Activated CD4-positive, alpha-beta T cell treated with anti-CD3 and anti-CD28 coated beads for 36 hours (primary cell): Measurements from ENCODE around the gene BHLHA9. TPM values are rescaled to one million over a fixed set of nuclear protein-coding genes. Genes with fewer than 3 reads are reported as not detected.

Experiments
- ATAC-seq: fragments of 200-7000 bp; cut with Tn5 transposase; one replicate; pipeline ENCODE4 v1.10.0; 2021; ENCODE audit warnings: mild to moderate bottlenecking, moderate library complexity
- CTCF ChIA-PET: fragments of 350-600 bp; sonication (Branson Sonifier 250); formaldehyde crosslinking; loops from one replicate; lab custom pipeline; 2021; ENCODE audit warnings: antibody characterized with exemption; lab: Charles Lee
- POLR2A ChIA-PET: fragments of 350-600 bp; sonication (Branson Sonifier 250); formaldehyde crosslinking; loops from one replicate; lab custom pipeline; 2021; ENCODE audit warnings: antibody characterized with exemption, inconsistent platforms; lab: Charles Lee
- DNase-seq: peaks from one replicate; pipeline ENCODE4 v3.0.0-alpha.2; 2020
- H3K27ac Mint-ChIP-seq: one replicate; pipeline ENCODE4 v1.8.0; 2021; ENCODE audit warnings: mixed read lengths
- H3K27me3 Mint-ChIP-seq: one replicate; pipeline ENCODE4 v1.8.0; 2021; ENCODE audit warnings: mixed read lengths
- H3K36me3 Mint-ChIP-seq: one replicate; pipeline ENCODE4 v1.8.0; 2021; ENCODE audit warnings: low read depth, mixed read lengths
- H3K4me1 Mint-ChIP-seq: one replicate; pipeline ENCODE4 v1.8.0; 2021; ENCODE audit warnings: mixed read lengths
- H3K4me3 Mint-ChIP-seq: one replicate; pipeline ENCODE4 v1.8.0; 2021; ENCODE audit warnings: mild to moderate bottlenecking, moderate library complexity, mixed read lengths
- H3K9me3 Mint-ChIP-seq: one replicate; pipeline ENCODE4 v1.8.0; 2021; ENCODE audit warnings: low read depth, mixed read lengths
- intact Hi-C, 2 experiments: fragments of 100-400 bp; cut with DNase I in 1 of 2; cut with micrococcal nuclease in 1 of 2; formaldehyde crosslinking; loops; one replicate each; pipeline versions ENCODE4 v1.14.2 to v1.15.1; 2022 to 2024; cut with DNase I, micrococcal nuclease
- total RNA-seq, 2 experiments: library from RNA; stranded (reverse); gene quantifications; one replicate each; pipeline ENCODE4 v1.2.3, GENCODE V29; 2021

Gene BHLHA9
- total RNA-seq, 2 experiments from 2014 or later, result not detected

DNA sequence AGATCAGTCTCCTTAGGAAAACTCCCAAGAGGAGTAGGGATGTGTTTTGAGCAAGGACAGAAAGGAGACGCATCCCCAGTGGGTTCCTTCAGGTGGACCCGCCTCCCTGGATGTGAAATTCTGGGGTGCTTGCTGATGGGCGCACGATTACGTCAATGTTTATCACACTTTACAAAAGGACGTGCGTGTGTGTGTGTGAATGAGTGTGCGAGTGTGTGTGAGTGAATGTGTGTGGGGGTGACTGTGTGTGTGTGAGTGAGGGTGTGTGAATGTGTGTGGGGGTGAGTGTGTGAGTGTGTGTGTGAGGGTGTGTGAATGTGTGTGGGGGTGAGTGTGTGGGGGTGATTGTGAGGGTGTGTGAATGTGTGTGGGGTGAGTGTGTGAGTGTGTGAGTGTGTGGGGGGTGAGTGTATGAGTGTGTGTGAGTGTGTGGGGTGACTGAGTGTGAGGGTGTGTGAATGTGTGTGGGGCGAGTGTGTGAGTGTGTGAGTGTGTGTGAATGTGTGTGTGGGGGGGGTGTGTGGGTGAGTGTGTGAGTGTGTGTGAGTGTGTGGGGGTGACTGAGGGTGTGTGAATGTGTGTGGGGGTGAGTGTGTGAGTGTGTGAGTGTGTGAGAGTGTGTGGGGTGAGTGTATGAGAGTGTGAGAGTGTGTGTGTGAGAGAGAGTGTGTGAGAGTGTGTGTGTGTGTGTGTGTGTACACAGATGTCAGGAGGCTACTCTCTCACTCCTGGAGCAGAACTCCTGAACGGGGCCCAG is 5.1 kb downstream of the BHLHA9 start:
- peaks cover 25% of the 10 kb centered on the region for H3K27me3 Mint-ChIP-seq
- intact Hi-C loops, result no loop called here
- no peak overlapping the region for H3K4me3 Mint-ChIP-seq
- H3K27ac Mint-ChIP-seq, result no peak overlapping the region
- ATAC-seq, result no peak
- H3K9me3 Mint-ChIP-seq, result no peaks in the 10 kb centered on the region
- peaks cover 4% of the 10 kb centered on the region for H3K4me1 Mint-ChIP-seq
- ChIA-PET CTCF (interaction anchor here (1.8 kb wide), 1 partner anchor 57 kb away, joined by 9 read pairs; no protein-coding TSS in a partner anchor), POLR2A (no interaction called here)
- DNase-seq, result no peak
- H3K36me3 Mint-ChIP-seq, result no peaks in the 10 kb centered on the region

DNA sequence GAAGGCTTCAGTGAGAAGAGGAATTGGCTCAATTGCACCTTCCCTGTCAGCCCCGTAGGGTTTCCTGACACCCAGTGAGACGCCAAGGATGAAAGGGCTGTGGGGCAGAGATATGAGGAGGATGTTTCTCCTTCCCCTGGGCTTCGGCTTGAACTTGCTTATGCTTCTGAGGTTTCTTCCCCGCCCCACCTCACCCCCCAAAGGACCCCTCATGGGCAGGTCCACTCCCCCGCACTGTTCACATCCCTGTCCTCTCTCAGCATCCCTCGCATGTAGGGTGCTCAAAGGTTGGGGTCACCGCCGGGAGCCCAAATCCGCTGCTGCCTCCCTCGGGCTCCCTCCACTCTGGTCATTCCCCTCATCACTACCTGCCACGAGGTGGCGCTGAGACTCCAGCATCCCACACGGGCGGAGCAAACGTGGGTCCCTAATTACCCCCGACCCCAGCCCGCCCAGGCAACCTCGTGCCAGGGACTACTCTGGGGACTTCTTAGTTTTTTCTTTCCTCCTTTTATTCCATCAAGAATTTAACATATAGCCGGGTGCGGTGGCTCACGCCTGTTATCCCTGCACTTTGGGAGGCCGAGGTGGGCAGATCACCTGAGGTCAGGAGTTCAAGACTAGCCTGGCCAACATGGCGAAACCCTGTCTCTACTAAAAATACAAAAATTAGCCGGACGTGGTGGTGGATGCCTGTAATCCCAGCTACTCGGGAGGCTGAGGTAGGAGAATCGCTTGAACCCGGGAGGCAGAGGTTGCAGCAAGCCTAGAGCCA is 5.9 kb downstream of the BHLHA9 start:
- ATAC-seq (peak; percentile 91), DNase-seq (peak; percentile 84)
- POLR2A ChIA-PET, result no interaction called here
- H3K4me1 Mint-ChIP-seq, result peaks cover 4% of the 10 kb centered on the region
- intact Hi-C loops, result loop anchor here (1.0 kb wide), 4 partner anchors 56 to 354 kb away; partner anchors contain the start of gene INPP5K (in 1 of the 2)
- H3K27ac Mint-ChIP-seq, result no peak overlapping the region
- H3K36me3 Mint-ChIP-seq, result no peaks in the 10 kb centered on the region
- CTCF ChIA-PET, result no interaction called here
- H3K4me3 Mint-ChIP-seq, result no peak overlapping the region
- H3K9me3 Mint-ChIP-seq, result no peaks in the 10 kb centered on the region
- H3K27me3 Mint-ChIP-seq, result peaks cover 25% of the 10 kb centered on the region

GRCh38 chr17:1280652-1281051 is 10.4 kb downstream of the BHLHA9 start:
- ChIA-PET POLR2A (no interaction called here), CTCF (interaction anchor here (0.8 kb wide), 1 partner anchor 52 kb away, joined by 4 read pairs; no protein-coding TSS in a partner anchor)
- no peak for DNase-seq
- peaks cover 3% of the 10 kb centered on the region for H3K27me3 Mint-ChIP-seq
- H3K9me3 Mint-ChIP-seq, result no peaks in the 10 kb centered on the region
- peaks cover 4% of the 10 kb centered on the region for H3K4me1 Mint-ChIP-seq
- no peak overlapping the region for H3K27ac Mint-ChIP-seq
- intact Hi-C loops, result no loop called here
- no peak for ATAC-seq
- H3K36me3 Mint-ChIP-seq, result no peaks in the 10 kb centered on the region
- no peak overlapping the region for H3K4me3 Mint-ChIP-seq

DNA sequence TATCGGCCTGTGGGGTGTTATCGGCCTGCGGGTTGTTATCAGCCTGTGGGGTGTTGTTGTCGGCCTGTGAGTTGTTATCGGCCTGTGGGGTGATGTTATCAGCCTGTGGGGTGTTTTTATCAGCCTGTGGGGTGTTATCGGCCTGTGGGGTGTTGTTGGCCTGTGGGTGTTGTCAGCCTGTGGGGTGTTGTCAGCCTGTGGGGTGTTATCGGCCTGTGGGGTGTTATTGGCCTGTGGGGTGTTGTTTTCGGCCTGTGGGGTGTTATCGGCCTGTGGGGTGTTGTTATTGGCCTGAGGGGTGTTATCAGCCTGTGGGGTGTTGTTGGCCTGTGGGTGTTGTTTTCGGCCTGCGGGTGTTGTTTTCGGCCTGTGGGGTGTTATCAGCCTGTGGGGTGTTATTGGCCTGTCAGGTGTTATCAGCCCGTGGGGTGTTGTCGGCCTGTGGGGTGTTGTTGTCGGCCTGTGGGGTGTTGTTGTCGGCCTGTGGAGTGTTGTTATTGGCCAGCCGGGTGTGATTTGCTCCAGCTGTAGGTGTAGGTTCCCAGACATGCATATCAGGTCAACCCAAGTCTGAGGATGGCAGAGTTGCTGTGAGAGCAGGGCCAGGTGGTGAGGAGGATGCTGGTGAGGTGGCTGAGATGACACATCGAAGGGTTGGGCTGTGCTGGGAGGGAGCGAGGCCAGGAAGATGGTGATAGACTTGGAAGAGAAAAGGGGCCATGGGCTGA is 16.3 kb downstream of the BHLHA9 start:
- CTCF ChIA-PET, result no interaction called here

DNA sequence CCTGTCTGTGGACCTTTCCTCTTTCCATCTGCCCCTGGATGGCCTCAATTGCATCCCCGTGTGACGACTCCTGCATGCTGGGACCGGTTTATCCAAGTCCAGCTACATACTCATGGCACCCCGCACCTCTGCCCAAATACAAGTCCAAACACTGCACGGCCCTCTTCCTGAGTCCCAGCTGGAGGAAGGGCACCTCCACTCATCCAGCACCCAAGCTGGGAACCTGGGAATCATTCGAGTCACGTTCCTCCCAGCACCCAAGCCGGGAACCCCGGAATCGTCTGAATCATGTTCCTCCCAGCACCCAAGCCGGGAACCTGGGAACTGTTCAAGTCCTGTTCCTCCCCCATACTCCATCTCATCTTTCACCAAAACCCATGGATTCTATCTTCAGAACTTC is 19.5 kb downstream of the BHLHA9 start:
- H3K36me3 Mint-ChIP-seq, result peaks cover 3% of the 10 kb centered on the region
- ChIA-PET CTCF (interaction anchor here (0.6 to 1.1 kb wide), 2 partner anchors 9 to 95 kb away, joined by 3 read pairs; no protein-coding TSS in a partner anchor), POLR2A (no interaction called here)
- H3K9me3 Mint-ChIP-seq, result peaks cover 3% of the 10 kb centered on the region
- ATAC-seq (no peak), DNase-seq (no peak)
- H3K4me3 Mint-ChIP-seq, result no peak overlapping the region
- H3K27ac Mint-ChIP-seq, result no peak overlapping the region
- peaks cover 16% of the 10 kb centered on the region for H3K4me1 Mint-ChIP-seq
- intact Hi-C loops, result no loop called here
- H3K27me3 Mint-ChIP-seq, result peaks cover 2% of the 10 kb centered on the region

More for the DNA sequence above, 16.3 kb downstream of the BHLHA9 start:
- Mint-ChIP-seq H3K27ac (no peak overlapping the region), H3K4me1 (no peaks in the 10 kb centered on the region), H3K9me3 (no peaks in the 10 kb centered on the region), H3K27me3 (no peaks in the 10 kb centered on the region), H3K36me3 (no peaks in the 10 kb centered on the region), H3K4me3 (no peak overlapping the region)
- POLR2A ChIA-PET, result no interaction called here
- intact Hi-C loops, result no loop called here
- ATAC-seq (no peak), DNase-seq (no peak)

DNA sequence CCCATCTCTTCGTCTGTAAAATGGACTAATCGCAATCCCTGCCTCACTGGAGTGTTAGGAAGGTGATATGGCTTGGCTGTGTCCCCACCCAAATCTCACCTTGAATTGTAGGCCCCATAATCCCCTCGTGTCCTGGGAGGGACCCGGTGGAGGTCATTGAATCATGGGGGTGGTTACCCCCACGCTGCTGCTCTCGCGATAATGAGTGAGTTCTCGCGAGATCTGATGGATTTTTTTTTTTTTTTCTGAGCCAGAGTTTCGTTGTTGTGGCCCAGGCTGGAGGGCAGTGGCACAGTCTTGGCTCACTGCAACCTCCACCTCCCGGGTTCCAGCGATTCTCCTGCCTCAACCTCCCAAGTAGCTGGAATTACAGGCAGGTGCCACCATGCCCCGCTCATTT is 20.4 kb downstream of the BHLHA9 start:
- intact Hi-C loops, result no loop called here
- Mint-ChIP-seq H3K27me3 (peaks cover 2% of the 10 kb centered on the region), H3K4me1 (peaks cover 26% of the 10 kb centered on the region), H3K9me3 (peaks cover 3% of the 10 kb centered on the region), H3K4me3 (no peak overlapping the region), H3K27ac (no peak overlapping the region), H3K36me3 (peaks cover 3% of the 10 kb centered on the region)
- no peak for ATAC-seq
- CTCF ChIA-PET, result interaction anchor here (1.1 kb wide), 1 partner anchor 8 kb away, joined by 3 read pairs; no protein-coding TSS in a partner anchor
- DNase-seq, result no peak
- POLR2A ChIA-PET, result no interaction called here

- H3K4me3 Mint-ChIP-seq, result peak overlapping the region; percentile 27
- peak overlapping the region; percentile 91 for H3K27ac Mint-ChIP-seq
- ChIA-PET CTCF (interaction anchor here (1.0 kb wide), 1 partner anchor 68 kb away, joined by 3 read pairs; no protein-coding TSS in a partner anchor), POLR2A (interaction anchor here (0.6 kb wide), 1 partner anchor 272 kb away, joined by 3 read pairs; no protein-coding TSS in a partner anchor)
- DNase-seq (peak; percentile 80), ATAC-seq (peak; percentile 84)
- H3K27me3 Mint-ChIP-seq, result peaks cover 2% of the 10 kb centered on the region
- peaks cover 3% of the 10 kb centered on the region for H3K9me3 Mint-ChIP-seq
- H3K4me1 Mint-ChIP-seq, result peaks cover 53% of the 10 kb centered on the region
- intact Hi-C loops, result no loop called here
- H3K36me3 Mint-ChIP-seq, result peaks cover 3% of the 10 kb centered on the region
Measured at GRCh38 chr17:1294157-1294717, 24.0 kb downstream of the BHLHA9 start.

DNA sequence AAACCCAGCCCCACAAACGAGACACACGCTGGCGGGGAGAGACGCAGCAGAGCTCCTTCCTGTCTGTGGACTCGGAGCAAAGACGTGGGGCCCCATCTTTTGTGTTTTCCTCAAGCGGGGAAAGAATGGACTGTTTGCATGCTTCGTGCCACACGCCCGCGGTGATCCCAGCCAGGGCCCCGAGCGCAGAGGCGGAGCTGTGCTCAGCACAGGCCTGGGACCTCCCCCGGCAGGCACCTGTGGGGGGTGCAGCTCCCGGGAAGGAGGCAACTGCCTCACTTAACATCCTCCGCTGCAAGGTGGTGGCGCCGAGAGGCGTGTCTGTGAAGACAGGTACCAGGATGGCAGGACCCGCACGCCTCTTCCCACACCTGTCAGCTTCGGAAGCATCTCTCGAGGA is 28.4 kb downstream of the BHLHA9 start:
- Mint-ChIP-seq H3K4me1 (peaks cover 48% of the 10 kb centered on the region), H3K36me3 (peaks cover under 1% of the 10 kb centered on the region), H3K4me3 (no peak overlapping the region), H3K27me3 (no peaks in the 10 kb centered on the region), H3K27ac (no peak overlapping the region), H3K9me3 (peaks cover under 1% of the 10 kb centered on the region)
- ATAC-seq (peak; percentile 69), DNase-seq (peak; percentile 67)
- ChIA-PET CTCF (interaction anchor here (0.8 to 1.1 kb wide), 4 partner anchors 8 to 218 kb away, joined by 3 to 4 read pairs (median 4); no protein-coding TSS in a partner anchor), POLR2A (no interaction called here)
- intact Hi-C loops, result no loop called here

DNA sequence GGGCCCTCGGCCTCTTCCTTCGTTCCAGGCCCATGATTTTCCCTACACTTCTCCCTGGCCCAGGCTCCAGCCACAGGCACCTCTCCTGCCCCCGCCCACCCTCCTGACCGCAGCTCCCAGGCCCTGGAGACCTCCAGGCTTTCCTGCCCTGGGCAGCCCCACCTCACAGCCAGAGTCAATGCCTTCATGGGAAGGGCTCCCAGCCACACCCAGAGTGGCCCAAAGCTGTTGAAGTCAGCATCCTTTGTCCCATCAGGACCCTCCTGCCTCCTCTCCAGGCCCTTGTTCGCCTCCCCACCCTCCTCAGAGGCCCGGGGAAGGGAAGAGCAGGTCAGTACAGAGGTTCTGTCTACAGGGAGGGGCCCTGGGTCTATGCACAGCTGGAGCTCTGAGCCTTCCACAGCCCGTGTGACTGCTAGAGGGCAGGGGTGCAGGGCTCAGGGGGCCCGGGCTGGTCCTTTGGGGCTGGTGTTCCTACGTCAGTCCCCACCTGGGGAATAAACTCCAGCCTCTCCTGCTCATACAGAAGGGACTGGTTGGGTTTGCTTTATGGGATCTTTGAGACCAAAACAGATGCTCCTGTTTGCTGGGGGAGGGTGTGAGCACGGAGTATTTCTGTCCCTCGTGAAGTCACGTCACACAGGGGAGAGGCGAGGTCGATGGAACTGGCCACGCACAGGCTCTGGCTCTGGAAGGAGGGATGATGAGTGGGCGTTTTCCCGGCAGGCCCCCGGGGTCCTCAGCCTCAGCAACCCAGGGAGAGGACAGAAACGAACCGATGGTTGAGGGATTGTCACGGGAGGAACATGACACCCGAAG is 29.5 kb downstream of the BHLHA9 start:
- Mint-ChIP-seq H3K36me3 (no peaks in the 10 kb centered on the region), H3K9me3 (no peaks in the 10 kb centered on the region), H3K27me3 (no peaks in the 10 kb centered on the region), H3K27ac (no peak overlapping the region), H3K4me3 (no peak overlapping the region), H3K4me1 (peaks cover 37% of the 10 kb centered on the region)
- ChIA-PET POLR2A (no interaction called here), CTCF (no interaction called here)
- intact Hi-C loops, result no loop called here
- ATAC-seq (no peak), DNase-seq (no peak)

DNA sequence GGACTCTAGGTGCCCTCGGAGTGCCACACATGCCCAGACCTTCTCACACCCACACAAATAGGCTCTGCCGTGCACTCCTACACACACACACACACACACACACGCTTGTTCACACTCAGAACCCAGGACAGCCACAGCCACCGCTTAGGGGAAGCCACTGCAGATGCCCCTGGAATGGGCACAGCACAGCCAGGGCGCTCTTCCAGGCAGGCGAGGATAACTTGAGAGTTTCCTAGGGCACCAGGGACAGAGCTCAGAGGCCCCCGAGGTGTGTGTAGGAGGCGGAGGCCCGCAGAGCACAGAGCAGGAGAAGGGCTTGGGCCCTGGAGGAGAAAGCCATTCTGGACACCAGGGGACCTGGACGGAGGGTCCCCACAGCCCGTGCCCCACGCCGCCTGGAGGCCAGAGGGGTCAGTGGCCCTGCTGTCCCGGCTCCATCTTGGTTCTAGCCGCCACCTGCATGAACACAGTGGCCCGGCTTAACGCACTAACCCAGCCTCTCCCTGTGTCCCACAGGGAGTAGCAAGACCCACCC is 30.2 kb downstream of the BHLHA9 start:
- no peak overlapping the region for H3K27ac Mint-ChIP-seq
- DNase-seq (no peak), ATAC-seq (no peak)
- H3K4me3 Mint-ChIP-seq, result no peak overlapping the region
- no peaks in the 10 kb centered on the region for H3K27me3 Mint-ChIP-seq
- ChIA-PET CTCF (no interaction called here), POLR2A (no interaction called here)
- peaks cover 30% of the 10 kb centered on the region for H3K4me1 Mint-ChIP-seq
- no peaks in the 10 kb centered on the region for H3K9me3 Mint-ChIP-seq
- intact Hi-C loops, result no loop called here
- H3K36me3 Mint-ChIP-seq, result no peaks in the 10 kb centered on the region
